KMS-11 (cell line): ENCODE results near the gene SLC7A1.

Source experiments
- H2AFZ ChIP-seq: fragments of 200-600 bp; sonication (generic); 2 replicates; pipeline ENCODE4 v1.6.1; 2016; ENCODE audit warnings: antibody characterized with exemption, mixed run types, low read depth
- H3K27ac ChIP-seq: fragments of 200-600 bp; sonication (generic); 2 replicates; pipeline ENCODE4 v1.6.1; 2016; ENCODE audit warnings: mild to moderate bottlenecking, mixed run types
- H3K27me3 ChIP-seq: fragments of 200-600 bp; sonication (generic); 2 replicates; pipeline ENCODE4 v1.6.1; 2017; ENCODE audit warnings: mild to moderate bottlenecking, low read depth, mixed run types, moderate library complexity; ENCODE audit not compliant: insufficient read depth
- H3K36me3 ChIP-seq: fragments of 200-600 bp; sonication (generic); 2 replicates; pipeline ENCODE4 v1.6.1; 2017; ENCODE audit warnings: mild to moderate bottlenecking, mixed run types; ENCODE audit not compliant: insufficient read depth
- H3K4me1 ChIP-seq: fragments of 200-600 bp; sonication (generic); 2 replicates; pipeline ENCODE4 v1.6.1; 2016; ENCODE audit warnings: mild to moderate bottlenecking, low read depth, mixed run types; ENCODE audit not compliant: poor library complexity, severe bottlenecking
- H3K4me2 ChIP-seq: fragments of 200-600 bp; sonication (generic); 2 replicates; pipeline ENCODE4 v1.7.0; 2016; ENCODE audit warnings: mild to moderate bottlenecking, mixed run types
- H3K4me3 ChIP-seq: fragments of 200-600 bp; sonication (generic); IDR thresholded peaks from 2 replicates; pipeline ENCODE4 v1.6.1; 2017; ENCODE audit warnings: low read depth, low read length, mixed read lengths; ENCODE audit not compliant: insufficient read depth
- H3K79me2 ChIP-seq: fragments of 200-600 bp; sonication (generic); 2 replicates; pipeline ENCODE4 v1.6.1; 2016; ENCODE audit warnings: low read depth, mixed run types; ENCODE audit not compliant: insufficient read depth
- H3K9ac ChIP-seq: fragments of 200-600 bp; sonication (generic); 2 replicates; pipeline ENCODE4 v1.6.1; 2016; ENCODE audit warnings: mild to moderate bottlenecking, mixed run types
- H4K20me1 ChIP-seq: fragments of 200-600 bp; sonication (generic); 2 replicates; pipeline ENCODE4 v1.6.1; 2016; ENCODE audit warnings: mild to moderate bottlenecking, mixed run types; ENCODE audit not compliant: insufficient read depth
- CTCF ChIP-seq: fragments of 200-600 bp; sonication (generic); conservative IDR thresholded peaks from 2 replicates; pipeline ENCODE4 v1.6.1; 2017; ENCODE audit warnings: low read depth, mild to moderate bottlenecking, antibody characterized with exemption, low read length, moderate library complexity, mixed read lengths

Gene SLC7A1

DNA sequence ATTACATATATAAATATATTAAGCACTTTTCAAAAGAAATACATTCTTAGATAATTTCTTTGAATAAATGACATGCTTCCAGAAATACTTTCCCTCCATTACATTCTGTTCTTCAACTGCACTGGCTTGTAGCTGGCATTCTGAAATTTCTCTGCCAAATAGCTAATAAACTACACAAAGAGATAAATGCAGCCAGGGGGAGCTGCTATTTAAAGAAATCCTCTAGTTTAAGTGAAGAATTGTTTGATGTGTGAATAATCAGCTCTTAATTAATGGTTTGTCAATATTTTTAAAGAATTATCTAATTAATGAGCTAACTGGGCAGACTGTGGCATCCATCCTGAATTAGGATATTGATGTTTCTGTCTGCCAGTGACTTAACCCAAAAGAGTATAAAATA, 30.7 kb downstream of the SLC7A1 start:
- Histone ChIP-seq H3K27ac (no peak overlapping the region), H3K4me2 (no peak overlapping the region), H2AFZ (no peak overlapping the region), H4K20me1 (no peaks in the 10 kb centered on the region), H3K79me2 (peaks cover 78% of the 10 kb centered on the region), H3K27me3 (no peaks in the 10 kb centered on the region), H3K9ac (no peak overlapping the region), H3K4me3 (no peak overlapping the region), H3K36me3 (no peaks in the 10 kb centered on the region), H3K4me1 (no peaks in the 10 kb centered on the region)
- TF ChIP-seq CTCF, result no peak

DNA sequence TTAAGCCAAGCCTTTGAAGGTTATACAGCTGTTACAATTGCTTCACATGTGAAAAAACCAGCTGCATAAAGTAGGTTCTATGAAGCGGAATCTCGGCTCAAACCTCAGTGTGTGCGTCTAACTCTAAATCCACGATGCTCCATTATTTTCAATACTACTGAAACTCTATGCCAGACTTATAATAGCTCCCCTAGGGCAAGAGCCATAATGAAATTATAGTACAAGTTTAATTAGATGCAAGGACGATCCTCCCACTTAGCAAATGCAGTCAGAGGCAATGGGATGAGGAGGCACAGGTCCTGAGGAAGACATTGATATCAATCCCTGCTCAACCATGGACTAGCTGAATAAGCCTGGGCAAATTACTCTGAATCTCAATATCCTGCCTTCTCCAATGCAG, 31.1 kb downstream of the SLC7A1 start:
- Histone ChIP-seq H3K4me1 (no peaks in the 10 kb centered on the region), H3K9ac (no peak overlapping the region), H3K36me3 (no peaks in the 10 kb centered on the region), H3K4me2 (no peak overlapping the region), H3K27me3 (no peaks in the 10 kb centered on the region), H3K4me3 (no peak overlapping the region), H2AFZ (no peak overlapping the region), H3K27ac (no peak overlapping the region), H3K79me2 (peaks cover 74% of the 10 kb centered on the region), H4K20me1 (no peaks in the 10 kb centered on the region)
- no peak for TF ChIP-seq CTCF

GRCh38 chr13:29563941-29564340, 31.5 kb downstream of the SLC7A1 start:
- H3K27ac ChIP-seq, result no peak overlapping the region
- H3K4me1 ChIP-seq, result no peaks in the 10 kb centered on the region
- no peak for TF ChIP-seq CTCF
- H3K36me3 ChIP-seq, result no peaks in the 10 kb centered on the region
- H3K79me2 ChIP-seq, result peaks cover 69% of the 10 kb centered on the region
- no peak overlapping the region for H3K4me3 ChIP-seq
- no peak overlapping the region for H3K9ac ChIP-seq
- no peak overlapping the region for H3K4me2 ChIP-seq
- H4K20me1 ChIP-seq, result no peaks in the 10 kb centered on the region
- H3K27me3 ChIP-seq, result no peaks in the 10 kb centered on the region
- H2AFZ ChIP-seq, result no peak overlapping the region

GRCh38 chr13:29562786-29563438, 32.6 kb downstream of the SLC7A1 start:
- no peaks in the 10 kb centered on the region for H3K27me3 ChIP-seq
- no peak overlapping the region for H3K9ac ChIP-seq
- no peak overlapping the region for H3K4me2 ChIP-seq
- no peaks in the 10 kb centered on the region for H4K20me1 ChIP-seq
- no peak overlapping the region for H2AFZ ChIP-seq
- H3K27ac ChIP-seq, result no peak overlapping the region
- no peak for TF ChIP-seq CTCF
- H3K79me2 ChIP-seq, result peaks cover 59% of the 10 kb centered on the region
- H3K36me3 ChIP-seq, result no peaks in the 10 kb centered on the region
- no peak overlapping the region for H3K4me3 ChIP-seq
- H3K4me1 ChIP-seq, result no peaks in the 10 kb centered on the region
